ENCODE data around the gene ITSN1. TPM values are rescaled to one million over a fixed set of nuclear protein-coding genes. Genes with fewer than 3 reads are reported as not detected.

The ITSN1 gene
- polyA plus RNA-seq, 1 donor from 2014 or later = 35.1 TPM

DNA sequence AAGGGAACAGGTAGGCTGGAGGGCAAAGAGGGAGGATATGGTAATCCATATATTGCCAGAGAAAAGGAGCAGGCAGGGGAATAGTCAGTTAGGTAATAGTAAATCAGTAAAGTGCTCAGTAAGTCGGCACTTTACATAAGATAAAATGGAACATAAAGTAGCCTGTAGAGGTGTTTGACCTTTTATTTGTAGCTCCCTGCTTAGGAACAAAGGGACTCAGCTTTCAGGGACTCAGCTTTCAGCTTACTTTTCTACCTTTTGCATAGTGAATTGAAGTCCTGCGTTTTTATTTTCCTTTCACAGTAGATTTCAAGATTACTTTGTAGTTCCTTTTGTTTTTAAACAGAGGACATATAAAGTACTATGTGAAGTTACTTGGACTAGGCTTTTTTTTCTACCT lies 87.3 kb downstream of the ITSN1 start:
- Histone ChIP-seq H3K9me3 (ENCODE audit: low read length) (no peaks in the 10 kb centered on the region), H3K9me2 (ENCODE audit: insufficient read depth, low read length) (no peaks in the 10 kb centered on the region), H3F3A (ENCODE audit: insufficient read depth, low read length, poor library complexity, severe bottlenecking) (no peaks in the 10 kb centered on the region), H4K20me1 (ENCODE audit: insufficient read depth) (no peaks in the 10 kb centered on the region), H3K27me3 (ENCODE audit: insufficient read depth, low read depth, low read length) (no peaks in the 10 kb centered on the region), H2AFZ (ENCODE audit: low read depth, low read length) (no peak overlapping the region), H3K36me3 (ENCODE audit: insufficient read depth, low read length) (no peaks in the 10 kb centered on the region), H3K27ac (ENCODE audit: low read length) (no peak overlapping the region), H3K4me2 (ENCODE audit: low read length) (no peak overlapping the region), H3K79me2 (replicated peaks; ENCODE audit: insufficient read depth, low read length) (no peaks in the 10 kb centered on the region), H3K9ac (ENCODE audit: low read length) (no peak overlapping the region), H3K4me3 (ENCODE audit: low read length) (no peak overlapping the region)
- TF ChIP-seq, protein P1, sequence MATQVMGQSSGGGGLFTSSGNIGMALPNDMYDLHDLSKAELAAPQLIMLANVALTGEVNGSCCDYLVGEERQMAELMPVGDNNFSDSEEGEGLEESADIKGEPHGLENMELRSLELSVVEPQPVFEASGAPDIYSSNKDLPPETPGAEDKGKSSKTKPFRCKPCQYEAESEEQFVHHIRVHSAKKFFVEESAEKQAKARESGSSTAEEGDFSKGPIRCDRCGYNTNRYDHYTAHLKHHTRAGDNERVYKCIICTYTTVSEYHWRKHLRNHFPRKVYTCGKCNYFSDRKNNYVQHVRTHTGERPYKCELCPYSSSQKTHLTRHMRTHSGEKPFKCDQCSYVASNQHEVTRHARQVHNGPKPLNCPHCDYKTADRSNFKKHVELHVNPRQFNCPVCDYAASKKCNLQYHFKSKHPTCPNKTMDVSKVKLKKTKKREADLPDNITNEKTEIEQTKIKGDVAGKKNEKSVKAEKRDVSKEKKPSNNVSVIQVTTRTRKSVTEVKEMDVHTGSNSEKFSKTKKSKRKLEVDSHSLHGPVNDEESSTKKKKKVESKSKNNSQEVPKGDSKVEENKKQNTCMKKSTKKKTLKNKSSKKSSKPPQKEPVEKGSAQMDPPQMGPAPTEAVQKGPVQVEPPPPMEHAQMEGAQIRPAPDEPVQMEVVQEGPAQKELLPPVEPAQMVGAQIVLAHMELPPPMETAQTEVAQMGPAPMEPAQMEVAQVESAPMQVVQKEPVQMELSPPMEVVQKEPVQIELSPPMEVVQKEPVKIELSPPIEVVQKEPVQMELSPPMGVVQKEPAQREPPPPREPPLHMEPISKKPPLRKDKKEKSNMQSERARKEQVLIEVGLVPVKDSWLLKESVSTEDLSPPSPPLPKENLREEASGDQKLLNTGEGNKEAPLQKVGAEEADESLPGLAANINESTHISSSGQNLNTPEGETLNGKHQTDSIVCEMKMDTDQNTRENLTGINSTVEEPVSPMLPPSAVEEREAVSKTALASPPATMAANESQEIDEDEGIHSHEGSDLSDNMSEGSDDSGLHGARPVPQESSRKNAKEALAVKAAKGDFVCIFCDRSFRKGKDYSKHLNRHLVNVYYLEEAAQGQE (IDR thresholded peaks at IDR 0.05; ENCODE audit: borderline replicate concordance) = no peak
- TF ChIP-seq SMC3 (conservative IDR thresholded peaks at IDR 0.05; ENCODE audit: poor library complexity) (no peak), EP300 (conservative IDR thresholded peaks at IDR 0.05; ENCODE audit: poor library complexity, severe bottlenecking) (no peak), EZH2 (IDR thresholded peaks at IDR 0.05; ENCODE audit: borderline replicate concordance, insufficient read depth, low read length, poor library complexity, severe bottlenecking) (no peak), MXI1 (conservative IDR thresholded peaks at IDR 0.05; ENCODE audit: poor library complexity, severe bottlenecking) (no peak), RAD21 (conservative IDR thresholded peaks at IDR 0.05) (no peak), POLR2AphosphoS5 (IDR thresholded peaks at IDR 0.05) (no peak), TAF1 (IDR thresholded peaks at IDR 0.05; ENCODE audit: low read depth) (no peak)
- TF ChIP-seq, protein P2, sequence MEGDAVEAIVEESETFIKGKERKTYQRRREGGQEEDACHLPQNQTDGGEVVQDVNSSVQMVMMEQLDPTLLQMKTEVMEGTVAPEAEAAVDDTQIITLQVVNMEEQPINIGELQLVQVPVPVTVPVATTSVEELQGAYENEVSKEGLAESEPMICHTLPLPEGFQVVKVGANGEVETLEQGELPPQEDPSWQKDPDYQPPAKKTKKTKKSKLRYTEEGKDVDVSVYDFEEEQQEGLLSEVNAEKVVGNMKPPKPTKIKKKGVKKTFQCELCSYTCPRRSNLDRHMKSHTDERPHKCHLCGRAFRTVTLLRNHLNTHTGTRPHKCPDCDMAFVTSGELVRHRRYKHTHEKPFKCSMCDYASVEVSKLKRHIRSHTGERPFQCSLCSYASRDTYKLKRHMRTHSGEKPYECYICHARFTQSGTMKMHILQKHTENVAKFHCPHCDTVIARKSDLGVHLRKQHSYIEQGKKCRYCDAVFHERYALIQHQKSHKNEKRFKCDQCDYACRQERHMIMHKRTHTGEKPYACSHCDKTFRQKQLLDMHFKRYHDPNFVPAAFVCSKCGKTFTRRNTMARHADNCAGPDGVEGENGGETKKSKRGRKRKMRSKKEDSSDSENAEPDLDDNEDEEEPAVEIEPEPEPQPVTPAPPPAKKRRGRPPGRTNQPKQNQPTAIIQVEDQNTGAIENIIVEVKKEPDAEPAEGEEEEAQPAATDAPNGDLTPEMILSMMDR (IDR thresholded peaks at IDR 0.05; ENCODE audit: poor library complexity, severe bottlenecking) = no peak

DNA sequence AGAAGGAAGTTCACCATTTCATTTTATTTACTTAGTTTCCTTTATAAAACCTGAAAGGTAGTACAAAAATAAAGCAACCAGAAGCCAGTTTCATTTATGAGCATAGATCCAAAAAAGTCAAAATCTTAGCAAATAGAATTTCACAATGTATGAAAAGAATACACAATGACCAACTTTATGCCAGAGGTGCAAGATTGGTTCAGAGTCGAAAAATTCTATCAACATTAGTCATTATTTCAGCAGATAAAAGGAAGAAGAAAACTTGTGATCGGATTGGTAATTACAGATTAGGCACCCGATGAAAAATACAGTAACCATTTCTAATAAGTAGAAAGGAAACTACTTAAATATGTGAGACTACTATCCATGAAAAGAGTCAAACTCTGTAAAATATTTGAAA lies 89.1 kb downstream of the ITSN1 start:
- Histone ChIP-seq H3K4me2 (ENCODE audit: low read length) (no peak overlapping the region), H3K79me2 (replicated peaks; ENCODE audit: insufficient read depth, low read length) (no peaks in the 10 kb centered on the region), H3K27ac (ENCODE audit: low read length) (no peak overlapping the region), H4K20me1 (ENCODE audit: insufficient read depth) (no peaks in the 10 kb centered on the region), H3K9me3 (ENCODE audit: low read length) (no peaks in the 10 kb centered on the region), H3K9ac (ENCODE audit: low read length) (no peak overlapping the region), H3K27me3 (ENCODE audit: insufficient read depth, low read depth, low read length) (no peaks in the 10 kb centered on the region), H3K36me3 (ENCODE audit: insufficient read depth, low read length) (peaks cover 3% of the 10 kb centered on the region), H2AFZ (ENCODE audit: low read depth, low read length) (no peak overlapping the region), H3F3A (ENCODE audit: insufficient read depth, low read length, poor library complexity, severe bottlenecking) (no peaks in the 10 kb centered on the region), H3K9me2 (ENCODE audit: insufficient read depth, low read length) (no peaks in the 10 kb centered on the region), H3K4me3 (ENCODE audit: low read length) (no peak overlapping the region)
- TF ChIP-seq, protein P1 (IDR thresholded peaks at IDR 0.05; ENCODE audit: borderline replicate concordance) = no peak
- TF ChIP-seq MXI1 (conservative IDR thresholded peaks at IDR 0.05; ENCODE audit: poor library complexity, severe bottlenecking) (no peak), POLR2AphosphoS5 (IDR thresholded peaks at IDR 0.05) (no peak), RAD21 (conservative IDR thresholded peaks at IDR 0.05) (no peak), SMC3 (conservative IDR thresholded peaks at IDR 0.05; ENCODE audit: poor library complexity) (no peak), EZH2 (IDR thresholded peaks at IDR 0.05; ENCODE audit: borderline replicate concordance, insufficient read depth, low read length, poor library complexity, severe bottlenecking) (no peak), TAF1 (IDR thresholded peaks at IDR 0.05; ENCODE audit: low read depth) (no peak), EP300 (conservative IDR thresholded peaks at IDR 0.05; ENCODE audit: poor library complexity, severe bottlenecking) (no peak)
- TF ChIP-seq, protein P2 (IDR thresholded peaks at IDR 0.05; ENCODE audit: poor library complexity, severe bottlenecking) = no peak
